ENCODE data around the gene POLD4.
"Not testable (repeated sequence)": the region's sequence is repeated elsewhere in the genome, so short reads cannot be mapped to it uniquely, and the experiment has no call there.

POLD4 gene

DNA sequence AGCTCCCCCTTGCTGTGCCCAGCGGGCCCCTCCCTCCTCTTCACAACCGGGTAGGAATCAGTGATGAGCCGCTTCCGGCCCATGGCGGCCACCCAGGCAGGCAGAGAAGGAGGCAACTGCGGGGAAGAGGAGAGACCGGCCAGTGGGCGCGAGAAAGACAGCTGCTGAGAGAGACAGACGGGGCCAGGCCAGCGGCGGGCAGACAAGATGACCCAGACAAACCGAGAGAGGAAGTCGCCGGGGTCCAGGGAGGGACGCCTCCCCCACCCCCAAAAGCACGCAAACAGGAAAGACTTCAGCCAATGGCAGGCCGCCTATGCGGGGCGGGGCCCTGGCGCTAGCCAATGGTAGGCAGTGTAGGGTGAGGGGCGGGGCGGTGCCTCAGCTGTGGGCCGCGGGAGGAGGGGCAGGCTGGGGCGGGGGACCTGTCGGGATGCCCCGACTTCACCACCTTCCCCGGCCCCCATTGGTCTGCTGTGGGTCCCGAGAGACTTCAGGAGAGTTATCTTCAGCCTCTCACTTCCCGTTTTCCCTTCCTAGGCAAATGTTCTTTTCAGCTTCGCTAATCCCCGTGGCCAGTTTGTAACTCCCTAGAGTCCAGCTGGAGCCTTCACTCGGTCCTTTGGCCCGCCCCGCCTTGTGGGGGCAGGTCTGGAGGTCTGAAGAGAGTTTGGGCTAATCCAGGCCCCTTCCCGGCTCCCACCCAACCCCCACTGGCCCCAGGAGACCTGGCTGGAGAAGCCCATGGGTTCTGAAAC, at the start of gene POLD4:
Gene POLD4 (minus strand): TSS at position 230 of the 758 bp plus-strand sequence. CDS start 147 bp downstream, at position 83.
- DNase-seq, result peak; percentile 88 to 91

DNA sequence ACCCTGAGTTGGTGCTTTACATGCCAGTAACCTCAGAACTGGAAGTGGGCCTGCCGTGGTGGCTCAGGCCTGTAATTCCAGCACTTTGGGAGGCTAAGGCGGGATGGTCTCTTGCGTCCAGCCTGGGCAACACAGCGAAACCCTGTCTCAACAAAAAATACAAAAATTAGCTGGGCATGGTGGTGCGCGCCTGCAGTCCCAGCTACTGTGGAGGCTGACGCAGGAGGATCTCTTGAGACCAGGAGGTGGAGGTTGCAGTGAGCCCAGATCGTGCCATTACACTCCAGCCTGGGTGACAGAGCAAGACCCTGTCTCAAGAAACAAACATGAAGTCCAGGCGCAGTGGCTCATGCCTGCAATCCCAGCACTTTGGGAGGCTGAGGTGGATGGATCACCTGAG, 49.7 kb upstream of the POLD4 start:
- not testable (repeated sequence) for DNase-seq

DNA sequence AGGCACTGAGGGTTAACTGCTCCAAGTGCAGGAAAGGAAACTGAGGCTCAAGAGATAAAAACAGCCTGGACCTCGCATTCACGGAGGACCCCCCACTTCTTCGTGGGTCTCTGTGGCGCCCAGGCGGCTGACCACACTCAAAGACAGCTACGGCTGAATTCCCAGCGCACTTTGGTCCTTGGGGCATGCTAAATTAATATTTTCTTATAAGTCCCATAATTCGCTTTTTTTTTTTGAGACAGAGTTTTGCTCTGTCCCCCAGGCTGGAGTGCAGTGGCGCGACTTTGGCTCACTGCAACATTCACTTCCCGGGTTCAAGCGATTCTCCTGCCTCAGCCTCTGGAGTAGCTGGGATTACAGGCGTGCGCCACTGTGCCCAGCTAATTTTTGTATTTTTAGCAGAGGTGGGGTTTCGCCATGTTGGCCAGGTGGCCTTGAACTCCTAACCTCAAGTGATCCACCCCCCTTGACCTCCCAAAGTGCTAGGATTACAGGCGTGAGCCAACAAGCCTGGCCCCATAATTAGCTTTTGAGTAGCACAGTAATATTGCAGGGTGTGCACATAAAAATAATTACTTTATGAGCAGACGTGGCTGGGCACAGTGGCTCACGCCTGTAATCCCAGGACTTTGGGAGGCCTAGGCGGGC, 49.0 kb upstream of the POLD4 start:
- not testable (repeated sequence) for DNase-seq

DNA sequence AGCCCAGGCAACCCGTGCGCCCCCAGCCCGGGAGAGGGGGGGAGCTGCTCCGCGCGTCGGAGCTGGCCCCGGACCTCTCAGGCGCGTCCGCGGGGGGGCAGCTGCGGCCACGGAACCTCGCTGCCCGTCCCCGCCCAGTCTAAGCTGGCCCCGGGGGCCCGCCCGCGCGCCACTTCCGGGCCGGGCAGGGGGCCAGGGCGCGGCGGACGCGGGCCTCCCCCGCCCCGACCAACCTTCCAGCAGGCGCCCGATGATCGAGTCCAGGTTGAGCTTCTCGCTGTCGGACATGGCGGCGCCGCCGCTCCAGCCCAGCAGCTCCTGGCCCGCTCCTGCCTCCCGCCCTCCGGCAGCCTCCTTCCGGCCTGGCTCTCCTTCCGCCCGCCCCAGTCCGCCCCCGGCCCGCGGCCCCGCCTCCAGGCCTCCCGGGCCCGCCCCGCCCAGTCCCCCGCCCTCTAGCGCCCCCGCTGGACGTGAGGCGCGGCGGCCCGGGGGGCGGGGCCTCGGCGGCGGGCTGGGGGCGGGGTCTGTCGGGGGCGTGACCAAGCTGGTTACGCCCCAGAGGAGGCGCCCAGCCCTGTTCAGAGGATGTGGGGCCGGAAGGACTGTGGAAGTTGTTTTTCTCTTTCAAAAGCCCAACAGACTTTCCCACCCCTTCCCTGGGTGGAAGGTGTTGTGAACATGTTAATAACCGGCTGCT, 48.3 kb upstream of the POLD4 start, which contains the start of gene PPP1CA:
Gene PPP1CA (minus strand): TSS at position 364 of the 697 bp plus-strand sequence. CDS start 76 bp downstream, at position 288.
- DNase-seq, result peak; percentile 81 to 88

DNA sequence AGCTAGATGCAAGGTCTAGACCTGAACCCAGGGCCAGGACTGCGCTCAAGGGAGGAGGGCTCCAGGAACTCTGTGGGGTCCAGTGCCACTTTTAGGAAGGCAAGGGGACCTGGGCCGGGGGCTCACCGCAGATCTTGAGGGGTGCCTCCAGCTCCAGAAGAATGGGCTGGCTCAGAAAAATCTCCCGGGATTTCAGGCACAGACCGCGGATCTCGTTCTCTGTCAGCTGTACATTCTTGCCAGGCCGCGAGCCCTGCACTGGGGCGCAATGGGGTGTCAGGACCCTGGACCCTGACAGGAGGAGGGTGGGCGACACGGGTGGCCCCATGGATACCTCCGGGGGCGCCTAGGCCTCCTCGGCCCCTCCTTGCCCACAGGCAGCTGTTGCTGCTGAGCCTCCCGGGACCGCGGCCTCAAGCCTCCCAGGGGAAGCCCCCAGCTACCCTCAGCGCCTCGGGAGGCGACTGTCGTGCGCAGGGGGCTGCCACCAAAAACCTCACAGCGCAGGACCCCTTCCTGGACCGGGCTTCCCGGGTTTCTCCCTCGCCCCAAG, 47.7 kb upstream of the POLD4 start:
- DNase-seq, result no peak

DNA sequence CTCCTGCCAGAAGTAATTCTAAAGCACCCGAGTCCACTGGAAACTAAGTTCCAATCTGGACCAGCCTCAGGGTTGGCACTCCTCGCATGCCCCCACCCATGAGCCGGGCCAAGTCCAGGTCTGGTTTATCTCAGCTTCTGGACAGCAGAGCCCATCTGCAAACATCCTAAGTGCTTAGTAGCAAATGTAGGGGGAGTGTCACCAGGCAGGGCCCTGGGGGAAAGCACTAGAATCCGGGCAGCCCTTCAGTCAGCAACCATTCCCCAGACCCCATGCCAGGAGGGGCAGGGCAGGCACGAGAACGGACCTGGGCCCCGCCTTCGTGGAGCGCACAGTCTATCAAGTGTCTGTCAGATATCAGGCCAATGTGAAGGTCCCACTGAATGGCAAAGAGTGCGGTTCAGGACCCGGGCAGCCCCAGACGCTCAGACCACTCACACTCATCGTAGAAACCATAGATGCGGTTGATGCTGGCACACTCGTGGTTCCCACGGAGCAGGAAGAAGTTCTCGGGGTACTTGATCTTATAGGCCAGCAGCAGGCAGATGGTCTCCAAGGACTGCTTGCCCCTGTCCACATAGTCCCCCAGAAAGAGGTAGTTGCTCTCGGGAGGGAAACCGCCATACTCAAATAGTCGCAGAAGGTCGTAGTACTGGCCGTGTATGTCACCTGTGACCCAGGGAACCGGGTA, 47.0 kb upstream of the POLD4 start:
- DNase-seq, result no peak

DNA sequence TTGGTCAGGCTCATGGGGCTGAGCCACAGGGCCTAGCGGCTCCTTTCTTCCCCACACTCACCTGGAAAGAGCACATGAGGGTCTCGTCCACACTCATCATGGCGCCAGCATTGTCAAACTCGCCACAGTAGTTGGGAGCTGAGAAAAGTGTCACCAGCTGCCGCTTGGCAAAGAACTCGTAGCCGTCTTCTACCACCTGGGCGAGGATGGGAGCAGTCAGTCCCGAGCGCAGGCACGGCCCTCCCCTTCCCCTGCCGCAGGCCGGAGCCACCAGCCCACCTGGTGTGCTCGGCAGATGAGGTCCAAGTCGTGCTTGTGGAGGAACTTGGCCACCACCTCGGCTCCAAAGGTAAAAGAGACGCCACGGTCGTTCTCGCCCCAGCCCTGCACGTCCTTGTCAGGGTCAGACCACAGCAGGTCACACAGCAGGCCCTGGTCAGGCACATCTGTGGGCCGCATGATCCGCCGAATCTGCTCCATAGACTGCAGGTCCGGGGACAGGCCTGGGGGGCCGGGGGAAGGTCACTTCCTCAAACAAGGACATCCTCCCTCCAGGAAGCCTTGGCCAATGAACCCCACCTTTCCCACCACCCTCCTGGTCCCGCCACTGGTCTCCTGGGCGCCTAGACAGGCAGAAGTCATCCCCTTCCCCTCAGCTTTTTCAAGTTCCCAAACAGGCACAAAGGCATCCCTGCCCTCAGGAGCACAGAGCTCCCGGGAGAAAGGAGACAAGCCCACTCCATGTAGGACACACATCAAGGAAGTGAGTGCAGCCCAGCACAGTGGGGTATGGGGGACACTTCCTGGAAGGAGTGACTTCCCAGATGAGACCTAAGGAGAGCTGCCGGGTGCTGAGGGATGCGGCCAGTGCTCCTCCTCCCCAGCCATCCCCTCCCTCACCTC, 45.6 kb upstream of the POLD4 start:
- no peak for DNase-seq

DNA sequence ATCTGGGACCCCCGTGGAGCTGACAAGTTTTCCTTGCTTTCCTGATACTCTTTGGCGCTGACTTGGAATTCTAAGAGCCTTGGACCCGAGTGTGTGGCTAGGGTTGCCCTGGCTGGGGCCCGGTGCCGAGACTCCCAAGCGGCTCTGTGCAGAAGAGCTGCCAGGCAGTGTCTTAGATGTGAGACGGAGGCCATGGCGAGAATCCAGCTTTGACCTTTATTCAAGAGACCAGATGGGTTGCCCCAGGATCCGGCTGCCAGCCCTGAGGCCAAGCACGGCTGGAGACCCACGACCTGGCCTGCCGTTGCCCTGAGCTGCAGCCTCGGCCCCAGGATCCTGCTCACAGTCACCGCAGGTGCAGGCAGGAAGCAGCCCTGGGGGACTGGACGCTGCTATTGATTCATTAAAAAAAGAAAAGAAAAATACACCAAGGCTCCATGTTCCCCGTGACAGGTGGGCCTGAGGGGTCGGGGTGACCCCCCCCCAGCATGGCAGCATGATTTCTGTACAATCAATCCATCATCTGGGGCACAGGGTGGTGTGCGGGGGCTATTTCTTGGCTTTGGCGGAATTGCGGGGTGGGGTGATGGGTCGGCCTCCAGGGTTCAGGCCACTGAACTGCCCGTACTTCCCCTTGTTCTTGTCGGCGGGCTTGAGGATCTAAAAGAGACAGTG, 44.8 kb upstream of the POLD4 start:
- no peak for DNase-seq

DNA sequence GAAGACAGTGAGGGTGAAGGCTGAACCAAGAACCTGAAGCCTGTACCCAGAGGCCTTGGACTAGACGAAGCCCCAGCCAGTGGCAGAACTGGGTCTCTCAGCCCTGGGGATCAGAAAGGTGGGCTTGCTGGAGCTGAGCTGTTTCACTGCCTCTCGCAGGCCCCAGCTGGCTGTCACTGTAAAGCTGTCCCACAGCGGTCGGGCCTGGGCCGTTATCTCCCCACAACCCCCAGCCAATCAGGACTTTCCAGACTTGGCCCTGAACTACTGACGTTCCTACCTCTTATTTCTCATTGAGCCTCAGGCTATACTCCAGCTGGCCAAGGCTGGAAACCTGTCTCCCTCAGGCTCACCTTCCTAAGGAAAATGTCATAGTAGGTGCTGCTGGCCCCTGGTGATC, 44.2 kb upstream of the POLD4 start:
- DNase-seq, result no peak

DNA sequence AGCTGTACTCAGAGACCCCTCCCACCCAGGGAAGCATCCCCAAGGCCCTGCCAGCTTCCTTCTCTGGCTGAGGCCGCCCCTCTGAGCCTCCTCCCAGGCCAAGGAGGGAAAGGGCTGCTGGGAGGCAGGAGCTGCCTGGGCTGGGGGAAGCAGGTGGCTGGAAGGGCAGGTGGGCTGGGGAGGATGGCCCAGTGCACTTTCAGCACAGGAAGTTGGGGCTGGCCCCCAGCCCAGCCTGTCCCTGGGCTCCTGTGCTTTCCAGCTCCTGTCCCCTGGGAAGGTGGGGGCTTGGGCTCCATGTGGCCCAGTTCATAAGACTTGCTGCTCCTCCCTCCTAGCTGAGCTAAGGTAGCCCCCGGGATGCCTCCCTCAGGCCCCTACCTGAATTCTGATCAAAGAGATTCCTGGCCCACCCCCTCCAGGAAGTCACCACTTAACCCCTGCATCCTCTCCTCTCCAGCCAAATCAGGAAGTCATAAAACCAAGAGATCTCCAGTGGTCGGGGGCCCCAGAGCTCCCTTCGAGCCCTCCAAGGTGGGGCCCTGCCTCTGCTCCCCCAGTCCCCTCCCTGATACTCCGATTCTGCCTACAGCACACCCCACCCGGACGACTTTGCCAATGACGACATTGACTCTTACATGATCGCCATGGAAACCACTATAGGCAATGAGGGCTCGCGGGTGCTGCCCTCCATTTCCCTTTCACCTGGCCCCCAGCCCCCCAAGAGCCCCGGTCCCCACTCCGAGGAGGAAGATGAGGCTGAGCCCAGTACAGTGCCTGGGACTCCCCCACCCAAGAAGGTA, 43.4 kb upstream of the POLD4 start:
- no peak for DNase-seq

DNA sequence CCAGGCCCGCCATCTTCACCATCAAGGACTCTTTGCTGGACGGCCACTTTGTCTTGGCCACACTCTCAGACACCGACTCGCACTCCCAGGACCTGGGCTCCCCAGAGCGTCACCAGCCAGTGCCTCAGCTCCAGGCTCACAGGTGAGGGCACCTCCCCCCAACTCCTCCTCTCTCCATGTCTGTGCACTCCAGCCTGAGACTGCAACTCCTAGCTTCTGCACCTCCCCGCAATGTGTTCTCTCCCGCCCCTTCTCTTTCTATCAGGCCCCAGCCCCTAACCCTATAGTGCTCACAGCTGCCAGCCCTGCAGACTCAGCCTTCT, 42.9 kb upstream of the POLD4 start:
- DNase-seq, result no peak

DNA sequence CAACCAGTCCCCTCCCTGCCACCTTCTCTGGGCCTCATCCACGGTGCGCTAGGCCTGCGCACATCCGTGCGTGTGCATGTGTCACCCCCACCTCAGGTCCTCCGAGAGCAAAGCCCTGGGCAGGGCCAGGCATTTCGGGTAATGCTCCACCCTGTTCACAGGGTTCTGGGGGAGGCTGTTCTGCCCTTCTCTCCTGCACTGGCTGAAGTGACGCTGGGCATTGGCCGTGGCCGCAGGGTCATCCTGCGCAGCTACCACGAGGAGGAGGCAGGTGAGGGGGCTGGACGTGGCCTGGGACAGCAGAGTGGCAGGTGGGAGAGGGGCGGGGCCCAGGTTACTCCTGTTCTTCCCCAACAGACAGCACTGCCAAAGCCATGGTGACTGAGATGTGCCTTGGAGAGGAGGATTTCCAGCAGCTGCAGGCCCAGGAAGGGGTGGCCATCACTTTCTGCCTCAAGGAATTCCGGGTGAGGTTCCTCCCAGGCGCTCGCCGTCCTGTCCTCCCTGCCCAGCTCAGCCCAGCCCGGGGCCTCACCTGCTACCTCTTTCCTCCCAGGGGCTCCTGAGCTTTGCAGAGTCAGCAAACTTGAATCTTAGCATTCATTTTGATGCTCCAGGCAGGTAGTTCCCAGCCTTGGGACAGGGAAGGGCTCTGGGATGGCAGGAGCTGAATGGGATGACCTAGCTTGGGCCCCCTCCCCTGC, 42.4 kb upstream of the POLD4 start:
- DNase-seq, result no peak

DNA sequence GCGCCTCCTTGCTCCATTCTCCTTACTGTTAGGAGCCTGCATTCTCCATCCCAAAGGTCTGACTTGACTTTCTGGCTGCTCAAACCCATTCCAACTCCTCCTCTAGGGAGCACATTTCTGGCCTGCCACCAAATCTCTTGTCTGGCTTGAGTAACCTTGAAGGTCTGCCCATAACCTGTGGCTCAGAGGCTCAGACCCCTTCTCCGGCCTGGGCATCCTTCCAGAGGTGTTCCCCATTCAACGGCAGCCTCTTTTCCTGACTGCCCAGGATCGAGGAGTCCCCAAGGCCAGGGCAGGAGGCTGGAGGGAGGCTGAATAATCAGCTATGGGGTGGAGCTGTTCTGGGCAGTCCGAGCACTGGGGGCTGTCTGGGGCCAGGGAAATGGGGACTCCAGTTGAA, 40.6 kb upstream of the POLD4 start:
- no peak for DNase-seq

DNA sequence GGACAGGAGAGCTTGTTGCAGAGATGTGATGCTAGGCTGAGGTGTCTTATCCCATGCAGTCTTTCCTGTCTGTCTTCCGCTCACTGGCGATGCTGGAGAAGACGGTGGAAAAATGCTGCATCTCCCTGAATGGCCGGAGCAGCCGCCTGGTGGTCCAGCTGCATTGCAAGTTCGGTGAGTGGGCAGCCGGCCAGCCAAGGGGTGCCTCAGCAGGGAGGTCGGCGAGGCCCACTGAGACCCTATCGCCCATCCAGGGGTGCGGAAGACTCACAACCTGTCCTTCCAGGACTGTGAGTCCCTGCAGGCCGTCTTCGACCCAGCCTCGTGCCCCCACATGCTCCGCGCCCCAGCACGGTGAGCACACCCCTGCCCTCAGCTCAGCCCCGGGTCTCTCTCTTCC, 40.1 kb upstream of the POLD4 start:
- DNase-seq, result no peak

DNA sequence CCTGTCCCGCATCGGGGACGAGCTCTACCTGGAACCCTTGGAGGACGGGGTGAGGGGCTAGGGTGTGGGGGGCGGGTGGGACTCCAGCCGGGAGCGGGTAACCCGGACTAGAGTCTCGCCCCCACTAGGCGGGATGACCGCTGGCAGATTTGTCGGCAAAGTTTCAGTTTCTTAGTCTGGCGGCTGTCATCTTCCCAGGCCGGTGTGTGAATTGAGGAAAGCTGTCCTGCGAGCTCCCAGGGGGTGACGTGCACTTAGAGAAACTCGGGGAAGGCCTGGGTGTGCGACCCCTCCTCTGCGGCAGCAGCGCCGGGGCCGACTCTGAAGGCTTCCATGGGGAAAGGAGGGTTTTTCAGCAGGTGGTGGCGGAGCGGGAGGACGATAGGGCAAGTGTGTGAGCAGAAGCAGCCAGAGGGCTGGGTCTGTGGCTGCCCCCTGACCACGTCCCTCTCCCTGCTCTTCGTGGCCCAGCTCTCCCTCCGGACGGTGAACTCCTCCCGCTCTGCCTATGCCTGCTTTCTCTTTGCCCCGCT, 38.9 kb upstream of the POLD4 start:
- DNase-seq, result no peak

DNA sequence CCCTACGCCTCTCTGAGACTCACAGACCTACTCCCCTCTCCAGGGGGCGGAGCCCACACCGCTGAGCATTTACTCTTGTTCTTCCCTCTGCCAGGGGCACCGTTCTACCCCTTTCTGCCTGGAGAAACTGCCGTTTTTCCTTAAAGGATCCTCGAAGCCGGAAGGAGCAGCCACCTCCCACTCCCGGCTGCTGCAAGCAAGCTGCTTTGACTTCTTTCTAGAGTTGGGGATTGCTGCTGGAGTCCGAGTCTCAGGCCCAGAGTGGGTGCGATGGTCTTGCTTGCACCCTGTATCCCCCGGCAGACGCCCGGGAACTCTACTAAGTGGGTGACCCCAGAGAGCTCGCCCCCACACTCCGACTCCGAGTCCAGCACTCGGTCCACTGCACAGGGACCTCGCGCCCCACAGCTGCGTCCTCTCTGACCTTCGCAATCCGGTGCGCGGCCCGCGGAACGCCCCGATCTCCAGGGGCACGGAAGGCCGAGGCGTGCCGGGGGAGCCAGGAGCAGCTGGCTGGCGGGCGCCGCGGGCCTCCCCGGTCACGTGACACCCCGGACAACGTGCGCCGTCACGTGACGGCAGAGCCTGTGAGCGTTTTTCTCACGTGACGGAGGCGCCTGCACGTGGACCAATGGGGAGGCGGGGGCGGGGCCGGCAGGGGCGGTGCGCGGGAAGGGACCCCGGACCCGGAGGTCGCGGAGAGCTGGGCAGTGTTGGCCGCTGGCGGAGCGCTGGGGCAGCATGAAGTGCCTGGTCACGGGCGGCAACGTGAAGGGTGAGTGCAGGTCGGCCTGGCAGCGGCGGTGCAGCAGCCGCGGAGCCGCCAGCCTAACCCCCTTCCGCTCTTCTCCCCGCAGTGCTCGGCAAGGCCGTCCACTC, 38.2 kb upstream of the POLD4 start, which contains the start of gene RAD9A:
Gene RAD9A (plus strand): TSS at position 683 of the 879 bp plus-strand sequence. CDS start 59 bp downstream, at position 742.
- DNase-seq, result peak; percentile 76 to 80

DNA sequence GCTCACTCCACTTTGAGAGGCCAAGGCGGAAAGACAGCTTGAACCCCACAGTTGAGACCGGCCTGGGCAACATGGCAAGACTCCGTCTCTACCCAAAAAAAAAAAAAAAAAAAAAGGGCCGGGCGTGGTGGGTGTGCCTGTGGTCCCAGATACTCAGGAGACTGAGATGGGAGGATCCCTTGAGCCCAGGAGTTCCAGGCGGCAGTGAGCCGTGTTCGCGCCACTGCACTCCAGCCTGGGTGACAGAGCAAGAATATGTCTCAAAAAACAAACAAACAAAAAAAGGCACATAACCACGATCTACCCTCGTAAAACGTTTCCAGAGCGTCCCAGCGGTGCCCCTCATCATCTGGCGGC, 37.6 kb upstream of the POLD4 start:
- no peak for DNase-seq

DNA sequence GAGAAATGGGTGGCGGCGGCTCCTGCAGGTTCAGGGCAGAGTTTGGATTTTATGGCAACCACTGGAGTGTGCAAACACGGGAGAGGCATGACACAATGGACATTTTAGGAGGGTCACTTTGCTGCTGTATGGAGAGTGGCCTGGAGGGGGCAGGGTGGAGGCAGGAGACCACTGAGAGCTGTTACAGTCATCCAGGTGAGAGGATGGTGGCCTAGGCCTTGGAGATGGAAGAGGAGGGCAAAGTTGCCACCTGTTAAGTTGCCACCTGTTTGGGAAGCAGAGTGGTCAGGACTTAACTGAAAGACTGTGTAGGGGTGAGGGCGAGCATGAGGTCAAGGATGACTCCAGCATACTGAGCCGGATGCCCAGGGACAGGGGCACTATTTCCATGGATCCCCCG, 36.1 kb upstream of the POLD4 start:
- peak in 1 of 2 donors; percentile 24 for DNase-seq
